GM12801 (cell line): ENCODE data around the gene HIC2.
"Not testable (repeated sequence)": the region's sequence is repeated elsewhere in the genome, so short reads cannot be mapped to it uniquely, and the experiment has no call there.

Experiments
- TF ChIP-seq, protein P1 (sequence below): IDR thresholded peaks from one replicate; pipeline ENCODE4 v1.5.1; 2011; ENCODE audit warnings: control low read depth; ENCODE audit not compliant: insufficient read length; ENCODE audit errors: extremely low read depth

The HIC2 gene, protein sequence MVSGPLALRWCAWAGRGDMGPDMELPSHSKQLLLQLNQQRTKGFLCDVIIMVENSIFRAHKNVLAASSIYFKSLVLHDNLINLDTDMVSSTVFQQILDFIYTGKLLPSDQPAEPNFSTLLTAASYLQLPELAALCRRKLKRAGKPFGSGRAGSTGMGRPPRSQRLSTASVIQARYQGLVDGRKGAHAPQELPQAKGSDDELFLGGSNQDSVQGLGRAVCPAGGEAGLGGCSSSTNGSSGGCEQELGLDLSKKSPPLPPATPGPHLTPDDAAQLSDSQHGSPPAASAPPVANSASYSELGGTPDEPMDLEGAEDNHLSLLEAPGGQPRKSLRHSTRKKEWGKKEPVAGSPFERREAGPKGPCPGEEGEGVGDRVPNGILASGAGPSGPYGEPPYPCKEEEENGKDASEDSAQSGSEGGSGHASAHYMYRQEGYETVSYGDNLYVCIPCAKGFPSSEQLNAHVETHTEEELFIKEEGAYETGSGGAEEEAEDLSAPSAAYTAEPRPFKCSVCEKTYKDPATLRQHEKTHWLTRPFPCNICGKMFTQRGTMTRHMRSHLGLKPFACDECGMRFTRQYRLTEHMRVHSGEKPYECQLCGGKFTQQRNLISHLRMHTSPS

DNA sequence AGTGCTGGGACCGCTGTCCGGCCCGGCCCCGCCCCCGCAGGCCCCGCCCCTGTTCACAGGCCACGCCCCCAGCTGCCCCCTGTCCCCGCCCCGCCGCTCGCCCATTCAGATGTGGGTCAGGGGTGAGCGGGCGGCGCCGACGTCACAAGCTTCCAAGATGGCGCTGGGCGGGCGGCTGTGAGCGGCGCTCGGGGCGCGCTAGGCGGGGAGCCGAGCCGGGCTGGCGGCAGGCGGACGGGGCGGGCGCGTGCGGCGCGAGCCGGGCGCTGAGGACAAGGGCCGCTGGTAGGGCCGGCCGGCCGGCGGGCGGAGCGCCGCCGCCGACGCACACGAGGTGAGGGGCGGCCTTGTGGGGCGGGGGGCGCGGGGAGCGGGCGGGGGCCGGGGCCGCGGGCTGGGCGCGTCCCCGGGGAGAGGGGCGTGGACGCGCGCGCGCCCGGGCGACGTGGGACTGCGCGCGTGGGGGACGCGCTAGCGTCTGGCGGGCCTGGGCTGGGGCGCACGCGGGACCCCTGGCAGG is at the start of gene HIC2:
Gene HIC2, plus strand, starts transcription at position 145 of the 520 bp plus-strand sequence. CDS start 25,461 bp downstream, outside the sequence.
- TF ChIP-seq, protein P1, sequence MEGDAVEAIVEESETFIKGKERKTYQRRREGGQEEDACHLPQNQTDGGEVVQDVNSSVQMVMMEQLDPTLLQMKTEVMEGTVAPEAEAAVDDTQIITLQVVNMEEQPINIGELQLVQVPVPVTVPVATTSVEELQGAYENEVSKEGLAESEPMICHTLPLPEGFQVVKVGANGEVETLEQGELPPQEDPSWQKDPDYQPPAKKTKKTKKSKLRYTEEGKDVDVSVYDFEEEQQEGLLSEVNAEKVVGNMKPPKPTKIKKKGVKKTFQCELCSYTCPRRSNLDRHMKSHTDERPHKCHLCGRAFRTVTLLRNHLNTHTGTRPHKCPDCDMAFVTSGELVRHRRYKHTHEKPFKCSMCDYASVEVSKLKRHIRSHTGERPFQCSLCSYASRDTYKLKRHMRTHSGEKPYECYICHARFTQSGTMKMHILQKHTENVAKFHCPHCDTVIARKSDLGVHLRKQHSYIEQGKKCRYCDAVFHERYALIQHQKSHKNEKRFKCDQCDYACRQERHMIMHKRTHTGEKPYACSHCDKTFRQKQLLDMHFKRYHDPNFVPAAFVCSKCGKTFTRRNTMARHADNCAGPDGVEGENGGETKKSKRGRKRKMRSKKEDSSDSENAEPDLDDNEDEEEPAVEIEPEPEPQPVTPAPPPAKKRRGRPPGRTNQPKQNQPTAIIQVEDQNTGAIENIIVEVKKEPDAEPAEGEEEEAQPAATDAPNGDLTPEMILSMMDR, result not testable (repeated sequence)

DNA sequence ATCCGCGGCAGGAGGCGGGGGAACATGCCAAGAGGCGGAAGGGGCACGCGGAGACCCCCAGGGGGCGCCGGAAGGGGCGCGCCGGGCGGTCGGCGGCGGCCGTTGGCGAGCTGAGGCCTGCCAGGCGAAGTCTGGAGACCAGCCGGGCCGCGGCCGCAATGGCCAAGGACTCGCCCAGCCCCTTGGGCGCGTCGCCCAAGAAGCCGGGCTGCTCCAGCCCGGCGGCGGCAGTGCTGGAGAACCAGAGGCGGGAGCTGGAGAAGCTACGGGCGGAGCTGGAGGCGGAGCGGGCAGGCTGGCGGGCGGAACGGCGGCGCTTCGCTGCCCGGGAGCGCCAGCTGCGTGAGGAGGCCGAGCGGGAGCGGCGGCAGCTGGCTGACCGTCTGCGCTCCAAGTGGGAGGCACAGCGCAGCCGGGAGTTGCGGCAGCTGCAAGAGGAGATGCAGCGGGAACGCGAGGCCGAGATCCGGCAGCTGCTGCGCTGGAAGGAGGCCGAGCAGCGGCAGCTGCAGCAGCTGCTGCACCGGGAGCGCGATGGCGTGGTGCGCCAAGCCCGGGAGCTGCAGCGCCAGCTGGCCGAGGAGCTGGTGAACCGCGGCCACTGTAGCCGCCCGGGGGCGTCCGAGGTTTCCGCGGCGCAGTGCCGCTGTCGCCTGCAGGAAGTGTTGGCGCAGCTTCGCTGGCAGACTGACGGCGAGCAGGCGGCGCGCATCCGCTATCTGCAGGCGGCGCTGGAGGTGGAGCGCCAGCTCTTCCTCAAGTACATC is 33.3 kb upstream of the HIC2 start, which contains the start of gene RIMBP3B:
Gene RIMBP3B, plus strand, starts transcription at position 51 of the 767 bp plus-strand sequence. Its CDS starts 108 bp downstream, at position 159.
- TF ChIP-seq, protein P1, result not testable (repeated sequence)

- TF ChIP-seq, protein P1, result no peak
Observed at GRCh38 chr22:21443057-21443734, 26.0 kb downstream of the HIC2 start.

DNA sequence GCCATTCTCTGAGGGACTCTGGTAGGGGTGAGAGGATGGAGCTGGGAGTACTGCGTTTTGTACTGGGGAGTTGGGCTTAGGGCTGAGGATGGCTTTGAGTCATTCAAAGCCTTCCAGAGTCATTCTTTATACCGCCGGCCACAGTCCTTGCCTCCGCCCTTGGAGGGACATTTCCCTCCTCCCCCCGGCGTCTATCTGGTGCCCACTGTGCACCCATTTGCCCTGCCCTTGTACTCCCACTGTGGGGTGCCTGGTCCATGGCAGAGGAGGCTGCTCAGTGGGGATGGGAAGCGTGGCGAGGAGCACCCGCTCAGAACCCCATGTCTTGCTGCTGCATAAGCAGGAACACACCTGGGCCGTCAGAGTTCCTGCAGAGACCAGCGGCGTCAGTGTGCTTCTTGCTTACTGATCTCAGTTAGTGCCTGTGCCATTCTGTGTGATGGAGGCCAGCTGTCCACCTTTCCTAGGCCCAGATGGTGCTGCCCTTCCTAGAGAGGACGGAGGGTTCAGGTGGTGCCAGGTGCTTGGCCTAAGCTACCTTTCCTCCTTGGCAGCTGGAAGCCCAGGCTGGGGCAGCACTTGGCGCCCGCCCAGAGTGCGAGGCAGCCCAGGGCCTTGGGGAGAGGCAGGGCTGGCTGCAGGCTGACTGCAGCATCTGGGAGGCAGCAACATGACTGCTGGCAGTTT is 26.7 kb downstream of the HIC2 start:
- TF ChIP-seq, protein P1, result no peak

DNA sequence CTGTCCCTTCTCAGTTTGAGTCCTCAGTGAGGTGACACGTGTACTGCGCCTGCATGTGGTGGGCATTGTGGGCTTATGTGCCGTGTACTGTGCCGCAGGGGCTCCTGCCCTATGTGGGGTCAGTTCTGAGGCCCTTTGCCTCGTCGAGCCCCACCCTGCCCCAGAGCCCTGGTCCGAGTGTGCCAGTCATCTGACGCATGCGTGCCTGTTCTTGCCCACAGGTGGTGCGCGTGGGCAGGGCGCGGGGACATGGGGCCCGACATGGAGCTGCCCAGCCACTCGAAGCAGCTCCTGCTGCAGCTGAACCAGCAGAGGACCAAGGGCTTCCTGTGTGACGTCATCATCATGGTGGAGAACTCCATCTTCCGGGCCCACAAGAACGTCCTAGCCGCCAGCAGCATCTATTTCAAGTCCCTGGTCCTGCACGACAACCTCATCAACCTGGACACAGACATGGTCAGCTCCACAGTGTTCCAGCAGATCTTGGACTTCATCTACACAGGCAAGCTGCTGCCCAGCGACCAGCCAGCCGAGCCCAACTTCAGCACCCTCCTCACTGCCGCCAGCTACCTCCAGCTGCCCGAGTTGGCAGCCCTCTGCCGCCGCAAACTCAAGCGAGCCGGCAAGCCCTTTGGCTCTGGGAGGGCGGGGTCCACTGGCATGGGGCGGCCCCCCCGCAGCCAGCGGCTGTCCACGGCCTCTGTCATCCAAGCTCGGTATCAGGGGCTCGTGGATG is 27.7 kb downstream of the HIC2 start:
- TF ChIP-seq, protein P1, result no peak

DNA sequence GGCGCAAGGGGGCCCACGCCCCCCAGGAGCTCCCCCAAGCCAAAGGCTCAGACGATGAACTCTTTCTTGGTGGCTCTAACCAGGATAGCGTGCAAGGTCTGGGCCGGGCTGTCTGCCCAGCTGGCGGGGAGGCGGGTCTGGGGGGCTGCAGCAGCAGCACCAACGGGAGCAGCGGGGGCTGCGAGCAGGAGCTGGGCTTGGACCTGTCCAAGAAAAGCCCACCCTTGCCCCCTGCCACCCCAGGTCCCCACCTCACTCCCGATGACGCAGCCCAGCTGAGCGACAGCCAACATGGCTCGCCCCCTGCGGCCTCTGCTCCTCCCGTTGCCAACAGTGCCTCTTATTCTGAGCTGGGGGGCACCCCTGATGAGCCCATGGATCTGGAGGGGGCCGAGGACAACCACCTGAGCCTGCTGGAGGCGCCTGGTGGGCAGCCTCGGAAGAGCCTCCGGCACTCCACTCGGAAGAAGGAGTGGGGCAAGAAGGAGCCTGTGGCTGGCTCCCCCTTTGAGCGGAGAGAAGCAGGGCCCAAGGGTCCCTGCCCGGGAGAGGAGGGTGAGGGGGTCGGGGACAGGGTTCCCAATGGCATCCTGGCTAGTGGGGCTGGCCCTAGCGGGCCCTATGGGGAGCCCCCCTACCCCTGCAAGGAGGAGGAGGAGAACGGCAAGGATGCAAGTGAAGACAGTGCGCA is 28.4 kb downstream of the HIC2 start:
- TF ChIP-seq, protein P1, result no peak
